WTC11 (cell line): Measurements from ENCODE around the gene STRAP. TPM values are rescaled to one million over a fixed set of nuclear protein-coding genes. Genes with fewer than 3 reads are reported as not detected.

Experiments used
- ATAC-seq: fragments of 200-7000 bp; cut with Tn5 transposase; 2 replicates; pipeline ENCODE4 v1.10.0; 2021; ENCODE audit warnings: mild to moderate bottlenecking, moderate library complexity
- CTCF ChIA-PET: fragments of 300-600 bp; sonication (Branson Sonifier 250); formaldehyde crosslinking; loops from one replicate; lab custom pipeline; 2021; ENCODE audit warnings: antibody characterized with exemption; lab: Charles Lee
- POLR2A ChIA-PET: fragments of 350-600 bp; sonication (Branson Sonifier 250); formaldehyde crosslinking; loops from one replicate; lab custom pipeline; 2021; ENCODE audit warnings: antibody characterized with exemption; lab: Charles Lee
- DNase-seq: peaks from one replicate; pipeline ENCODE4 v3.0.0; 2021; ENCODE audit warnings: low spot score
- H3K27ac Mint-ChIP-seq: 2 replicates; pipeline ENCODE4 v1.8.0; 2021; ENCODE audit warnings: mixed read lengths
- H3K27me3 Mint-ChIP-seq: 2 replicates; pipeline ENCODE4 v1.8.0; 2021; ENCODE audit warnings: low read depth, mild to moderate bottlenecking, moderate library complexity, mixed read lengths
- H3K36me3 Mint-ChIP-seq: 2 replicates; pipeline ENCODE4 v1.8.0; 2021; ENCODE audit warnings: mixed read lengths
- H3K4me1 Mint-ChIP-seq: 2 replicates; pipeline ENCODE4 v1.8.0; 2022; ENCODE audit warnings: mixed read lengths
- H3K4me3 Mint-ChIP-seq: 2 replicates; pipeline ENCODE4 v1.8.0; 2021; ENCODE audit warnings: mild to moderate bottlenecking, moderate library complexity, mixed read lengths
- H3K9me3 Mint-ChIP-seq: 2 replicates; pipeline ENCODE4 v1.8.0; 2021; ENCODE audit warnings: mixed read lengths
- CREM ChIP-seq: sonication (generic); formaldehyde crosslinking; IDR thresholded peaks from 2 replicates; pipeline ENCODE4 v1.8.1; 2022; ENCODE audit warnings: mild to moderate bottlenecking, missing genetic modification reagents, moderate library complexity
- ETV6 ChIP-seq: sonication (generic); formaldehyde crosslinking; IDR thresholded peaks from 2 replicates; pipeline ENCODE4 v1.8.1; 2022; ENCODE audit warnings: mild to moderate bottlenecking, missing genetic modification reagents
- GTF2I ChIP-seq: fragments of 250-450 bp; sonication (Bioruptor Pico); conservative IDR thresholded peaks from 2 replicates; pipeline ENCODE4 v1.4.0; 2021; ENCODE audit warnings: mild to moderate bottlenecking
- HMGA2 ChIP-seq: fragments of 250-450 bp; sonication (Bioruptor Pico); IDR thresholded peaks from 2 replicates; pipeline ENCODE4 v1.4.0; 2021; ENCODE audit warnings: mild to moderate bottlenecking, moderate library complexity
- JUN ChIP-seq: sonication (generic); formaldehyde crosslinking; IDR thresholded peaks from 2 replicates; pipeline ENCODE4 v1.8.0; 2023; ENCODE audit warnings: mild to moderate bottlenecking, missing genetic modification reagents
- MYBL2 ChIP-seq: sonication (generic); formaldehyde crosslinking; IDR thresholded peaks from 2 replicates; pipeline ENCODE4 v1.8.1; 2023; ENCODE audit warnings: mild to moderate bottlenecking, moderate library complexity, missing genetic modification reagents
- NFATC4 ChIP-seq: fragments of 250-450 bp; sonication (Bioruptor Pico); IDR thresholded peaks from 2 replicates; pipeline ENCODE4 v1.9.0; 2021; ENCODE audit warnings: mild to moderate bottlenecking
- NR1H2 ChIP-seq: sonication (generic); formaldehyde crosslinking; IDR thresholded peaks from 2 replicates; pipeline ENCODE4 v1.9.0; 2021; ENCODE audit warnings: mild to moderate bottlenecking, moderate library complexity, missing genetic modification reagents
- OVOL2 ChIP-seq: fragments of 250-450 bp; sonication (Bioruptor Pico); IDR thresholded peaks from 2 replicates; pipeline ENCODE4 v1.9.0; 2021; ENCODE audit warnings: mild to moderate bottlenecking, borderline replicate concordance
- SP1 ChIP-seq: sonication (generic); formaldehyde crosslinking; conservative IDR thresholded peaks from 2 replicates; pipeline ENCODE4 v1.8.1; 2022; ENCODE audit warnings: missing genetic modification reagents
- TEAD1 ChIP-seq: sonication (generic); formaldehyde crosslinking; IDR thresholded peaks from 2 replicates; pipeline ENCODE4 v1.8.0; 2022; ENCODE audit warnings: mild to moderate bottlenecking, missing genetic modification reagents
- ZBTB21 ChIP-seq: sonication (generic); formaldehyde crosslinking; IDR thresholded peaks from 2 replicates; pipeline ENCODE4 v1.8.1; 2023; ENCODE audit warnings: mild to moderate bottlenecking, missing genetic modification reagents, borderline replicate concordance
- ZNF121 ChIP-seq: sonication (generic); formaldehyde crosslinking; IDR thresholded peaks from 2 replicates; pipeline ENCODE4 v1.8.0; 2023; ENCODE audit warnings: missing genetic modification reagents
- ZNF396 ChIP-seq: fragments of 250-450 bp; sonication (Bioruptor Pico); IDR thresholded peaks from 2 replicates; pipeline ENCODE4 v1.8.0; 2021; ENCODE audit warnings: mild to moderate bottlenecking, moderate library complexity, borderline replicate concordance
- ZNF423 ChIP-seq: fragments of 250-450 bp; sonication (Bioruptor Pico); IDR thresholded peaks from 2 replicates; pipeline ENCODE4 v2.1.2; 2022; ENCODE audit warnings: mild to moderate bottlenecking, moderate library complexity
- total RNA-seq: library from RNA; stranded (reverse); gene quantifications from 3 replicates; pipeline ENCODE4 v1.2.3, GENCODE V29; 2021
- TF ChIP-seq, protein P1 (sequence below): fragments of 250-450 bp; sonication (Bioruptor Pico); IDR thresholded peaks from 2 replicates; pipeline ENCODE4 v1.8.0; 2021; ENCODE audit warnings: mild to moderate bottlenecking
- TF ChIP-seq, protein P2 (sequence below): sonication (generic); formaldehyde crosslinking; IDR thresholded peaks from 2 replicates; pipeline ENCODE4 v1.8.0; 2023; ENCODE audit warnings: missing genetic modification reagents, mild to moderate bottlenecking, borderline replicate concordance
- TF ChIP-seq, protein P3 (sequence below): sonication (generic); formaldehyde crosslinking; IDR thresholded peaks from 2 replicates; pipeline ENCODE4 v1.8.1; 2022; ENCODE audit warnings: mild to moderate bottlenecking, moderate library complexity, missing genetic modification reagents
- TF ChIP-seq, protein P4 (sequence below): sonication (generic); formaldehyde crosslinking; IDR thresholded peaks from 2 replicates; pipeline ENCODE4 v1.8.0; 2023; ENCODE audit warnings: missing genetic modification reagents
- TF ChIP-seq, protein P5 (sequence below): sonication (generic); formaldehyde crosslinking; IDR thresholded peaks from 2 replicates; pipeline ENCODE4 v1.8.1; 2023; ENCODE audit warnings: mild to moderate bottlenecking, missing genetic modification reagents, borderline replicate concordance
- TF ChIP-seq, protein P6 (sequence below): fragments of 200-600 bp; IDR thresholded peaks from 2 replicates; pipeline ENCODE4 v1.8.0; 2022; ENCODE audit warnings: antibody characterized with exemption

Gene STRAP
- total RNA-seq, 1 experiment from 2014 or later: 221 TPM

DNA sequence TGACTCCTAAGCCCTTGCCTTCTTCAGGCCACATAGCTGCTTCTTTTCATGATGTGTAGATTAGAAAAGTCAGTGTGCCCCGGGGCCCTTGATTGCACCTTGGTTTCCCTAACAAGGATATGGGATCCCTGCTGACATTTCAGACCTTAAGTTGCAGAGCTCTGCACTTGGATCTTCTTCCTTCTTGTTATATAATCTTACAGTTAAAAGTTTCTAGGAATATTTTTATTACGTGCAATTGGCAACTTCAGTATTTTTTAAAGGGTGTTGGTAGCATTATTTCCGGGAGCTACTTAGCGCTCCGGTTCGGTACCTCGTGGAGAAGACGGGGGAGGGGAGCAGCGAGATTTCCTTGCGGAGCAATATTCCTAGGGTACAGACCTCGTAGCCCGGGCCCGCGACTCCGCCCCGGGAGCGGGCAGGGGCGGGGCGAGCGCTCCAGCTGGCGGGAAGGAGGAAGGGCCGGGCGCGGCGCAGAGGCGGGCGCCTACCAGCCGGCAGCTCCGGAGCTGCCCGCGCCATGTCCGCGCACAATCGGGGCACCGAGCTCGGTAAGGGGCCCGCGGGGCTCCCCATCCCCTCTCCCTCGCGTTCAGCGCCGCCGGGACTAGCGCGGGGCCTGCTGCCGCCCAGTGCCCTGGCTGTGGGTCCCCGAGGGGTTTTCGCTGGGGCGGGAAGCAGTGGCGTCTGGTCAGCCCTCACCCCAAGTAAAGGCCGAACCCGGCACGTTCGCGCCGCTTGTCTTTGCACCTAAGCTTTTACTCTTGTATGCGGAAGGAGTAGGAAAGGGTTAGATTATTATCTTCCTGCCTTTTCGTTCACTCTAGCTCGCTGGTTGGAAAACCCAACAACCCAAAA, 28.9 kb downstream of the STRAP start, which contains the start of gene DERA:
Gene DERA, plus strand, starts transcription at position 469 of the 858 bp plus-strand sequence. Its CDS starts 52 bp downstream, at position 521.
- Mint-ChIP-seq H3K4me3 (peak within 1 kb of the TSS; percentile 82), H3K36me3 (no peaks in the 10 kb centered on the region), H3K27ac (peak within 1 kb of the TSS; percentile 88; the same call in 1 of the 2 replicates), H3K9me3 (no peaks in the 10 kb centered on the region), H3K4me1 (peaks cover 25% of the 10 kb centered on the region), H3K27me3 (peaks cover 7% of the 10 kb centered on the region; the same call in 1 of the 2 replicates)
- peak; percentile 81 for DNase-seq
- ChIA-PET CTCF (interaction anchor here (0.7 to 2.4 kb wide), 8 partner anchors 10 to 379 kb away, joined by 3 to 19 read pairs (median 5); no protein-coding TSS in a partner anchor), POLR2A (interaction anchor here (0.7 to 1.2 kb wide), 4 partner anchors 18 to 122 kb away, joined by 3 to 5 read pairs (median 4); partner anchors contain the start of gene EPS8)
- ATAC-seq: peak; percentile 98
- TF ChIP-seq, protein P1, sequence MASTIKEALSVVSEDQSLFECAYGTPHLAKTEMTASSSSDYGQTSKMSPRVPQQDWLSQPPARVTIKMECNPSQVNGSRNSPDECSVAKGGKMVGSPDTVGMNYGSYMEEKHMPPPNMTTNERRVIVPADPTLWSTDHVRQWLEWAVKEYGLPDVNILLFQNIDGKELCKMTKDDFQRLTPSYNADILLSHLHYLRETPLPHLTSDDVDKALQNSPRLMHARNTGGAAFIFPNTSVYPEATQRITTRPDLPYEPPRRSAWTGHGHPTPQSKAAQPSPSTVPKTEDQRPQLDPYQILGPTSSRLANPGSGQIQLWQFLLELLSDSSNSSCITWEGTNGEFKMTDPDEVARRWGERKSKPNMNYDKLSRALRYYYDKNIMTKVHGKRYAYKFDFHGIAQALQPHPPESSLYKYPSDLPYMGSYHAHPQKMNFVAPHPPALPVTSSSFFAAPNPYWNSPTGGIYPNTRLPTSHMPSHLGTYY (CRISPR knock-in tag): 0 out of 2 replicates have a peak, but pooled peaks have one; percentile 11
- TF ChIP-seq ZNF121 (no peak), HMGA2 (no peak), TEAD1 (CRISPR knock-in tag) (peak; percentile 50; the same call in 1 of the 2 replicates), JUN (CRISPR knock-in tag) (0 out of 2 replicates have a peak, but pooled peaks have one; percentile 30), ZNF396 (no peak), MYBL2 (no peak), ZBTB21 (CRISPR knock-in tag) (no peak; the same call in 1 of the 2 replicates), ZNF423 (CRISPR knock-in tag) (no peak), GTF2I (no peak), OVOL2 (CRISPR knock-in tag) (no peak), SP1 (peak; percentile 56; the same call in 1 of the 2 replicates), CREM (CRISPR knock-in tag) (no peak), NR1H2 (CRISPR knock-in tag) (no peak), ETV6 (peak; percentile 78; the same call in 1 of the 2 replicates), NFATC4 (CRISPR knock-in tag) (no peak)
- TF ChIP-seq, protein P2, sequence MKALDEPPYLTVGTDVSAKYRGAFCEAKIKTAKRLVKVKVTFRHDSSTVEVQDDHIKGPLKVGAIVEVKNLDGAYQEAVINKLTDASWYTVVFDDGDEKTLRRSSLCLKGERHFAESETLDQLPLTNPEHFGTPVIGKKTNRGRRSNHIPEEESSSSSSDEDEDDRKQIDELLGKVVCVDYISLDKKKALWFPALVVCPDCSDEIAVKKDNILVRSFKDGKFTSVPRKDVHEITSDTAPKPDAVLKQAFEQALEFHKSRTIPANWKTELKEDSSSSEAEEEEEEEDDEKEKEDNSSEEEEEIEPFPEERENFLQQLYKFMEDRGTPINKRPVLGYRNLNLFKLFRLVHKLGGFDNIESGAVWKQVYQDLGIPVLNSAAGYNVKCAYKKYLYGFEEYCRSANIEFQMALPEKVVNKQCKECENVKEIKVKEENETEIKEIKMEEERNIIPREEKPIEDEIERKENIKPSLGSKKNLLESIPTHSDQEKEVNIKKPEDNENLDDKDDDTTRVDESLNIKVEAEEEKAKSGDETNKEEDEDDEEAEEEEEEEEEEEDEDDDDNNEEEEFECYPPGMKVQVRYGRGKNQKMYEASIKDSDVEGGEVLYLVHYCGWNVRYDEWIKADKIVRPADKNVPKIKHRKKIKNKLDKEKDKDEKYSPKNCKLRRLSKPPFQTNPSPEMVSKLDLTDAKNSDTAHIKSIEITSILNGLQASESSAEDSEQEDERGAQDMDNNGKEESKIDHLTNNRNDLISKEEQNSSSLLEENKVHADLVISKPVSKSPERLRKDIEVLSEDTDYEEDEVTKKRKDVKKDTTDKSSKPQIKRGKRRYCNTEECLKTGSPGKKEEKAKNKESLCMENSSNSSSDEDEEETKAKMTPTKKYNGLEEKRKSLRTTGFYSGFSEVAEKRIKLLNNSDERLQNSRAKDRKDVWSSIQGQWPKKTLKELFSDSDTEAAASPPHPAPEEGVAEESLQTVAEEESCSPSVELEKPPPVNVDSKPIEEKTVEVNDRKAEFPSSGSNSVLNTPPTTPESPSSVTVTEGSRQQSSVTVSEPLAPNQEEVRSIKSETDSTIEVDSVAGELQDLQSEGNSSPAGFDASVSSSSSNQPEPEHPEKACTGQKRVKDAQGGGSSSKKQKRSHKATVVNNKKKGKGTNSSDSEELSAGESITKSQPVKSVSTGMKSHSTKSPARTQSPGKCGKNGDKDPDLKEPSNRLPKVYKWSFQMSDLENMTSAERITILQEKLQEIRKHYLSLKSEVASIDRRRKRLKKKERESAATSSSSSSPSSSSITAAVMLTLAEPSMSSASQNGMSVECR (CRISPR knock-in tag): no peak
- TF ChIP-seq, protein P3, sequence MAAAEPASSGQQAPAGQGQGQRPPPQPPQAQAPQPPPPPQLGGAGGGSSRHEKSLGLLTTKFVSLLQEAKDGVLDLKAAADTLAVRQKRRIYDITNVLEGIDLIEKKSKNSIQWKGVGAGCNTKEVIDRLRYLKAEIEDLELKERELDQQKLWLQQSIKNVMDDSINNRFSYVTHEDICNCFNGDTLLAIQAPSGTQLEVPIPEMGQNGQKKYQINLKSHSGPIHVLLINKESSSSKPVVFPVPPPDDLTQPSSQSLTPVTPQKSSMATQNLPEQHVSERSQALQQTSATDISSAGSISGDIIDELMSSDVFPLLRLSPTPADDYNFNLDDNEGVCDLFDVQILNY (CRISPR knock-in tag): peak; percentile 83; the same call in 1 of the 2 replicates
- TF ChIP-seq, protein P4, sequence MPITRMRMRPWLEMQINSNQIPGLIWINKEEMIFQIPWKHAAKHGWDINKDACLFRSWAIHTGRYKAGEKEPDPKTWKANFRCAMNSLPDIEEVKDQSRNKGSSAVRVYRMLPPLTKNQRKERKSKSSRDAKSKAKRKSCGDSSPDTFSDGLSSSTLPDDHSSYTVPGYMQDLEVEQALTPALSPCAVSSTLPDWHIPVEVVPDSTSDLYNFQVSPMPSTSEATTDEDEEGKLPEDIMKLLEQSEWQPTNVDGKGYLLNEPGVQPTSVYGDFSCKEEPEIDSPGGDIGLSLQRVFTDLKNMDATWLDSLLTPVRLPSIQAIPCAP: no peak
- TF ChIP-seq, protein P5, sequence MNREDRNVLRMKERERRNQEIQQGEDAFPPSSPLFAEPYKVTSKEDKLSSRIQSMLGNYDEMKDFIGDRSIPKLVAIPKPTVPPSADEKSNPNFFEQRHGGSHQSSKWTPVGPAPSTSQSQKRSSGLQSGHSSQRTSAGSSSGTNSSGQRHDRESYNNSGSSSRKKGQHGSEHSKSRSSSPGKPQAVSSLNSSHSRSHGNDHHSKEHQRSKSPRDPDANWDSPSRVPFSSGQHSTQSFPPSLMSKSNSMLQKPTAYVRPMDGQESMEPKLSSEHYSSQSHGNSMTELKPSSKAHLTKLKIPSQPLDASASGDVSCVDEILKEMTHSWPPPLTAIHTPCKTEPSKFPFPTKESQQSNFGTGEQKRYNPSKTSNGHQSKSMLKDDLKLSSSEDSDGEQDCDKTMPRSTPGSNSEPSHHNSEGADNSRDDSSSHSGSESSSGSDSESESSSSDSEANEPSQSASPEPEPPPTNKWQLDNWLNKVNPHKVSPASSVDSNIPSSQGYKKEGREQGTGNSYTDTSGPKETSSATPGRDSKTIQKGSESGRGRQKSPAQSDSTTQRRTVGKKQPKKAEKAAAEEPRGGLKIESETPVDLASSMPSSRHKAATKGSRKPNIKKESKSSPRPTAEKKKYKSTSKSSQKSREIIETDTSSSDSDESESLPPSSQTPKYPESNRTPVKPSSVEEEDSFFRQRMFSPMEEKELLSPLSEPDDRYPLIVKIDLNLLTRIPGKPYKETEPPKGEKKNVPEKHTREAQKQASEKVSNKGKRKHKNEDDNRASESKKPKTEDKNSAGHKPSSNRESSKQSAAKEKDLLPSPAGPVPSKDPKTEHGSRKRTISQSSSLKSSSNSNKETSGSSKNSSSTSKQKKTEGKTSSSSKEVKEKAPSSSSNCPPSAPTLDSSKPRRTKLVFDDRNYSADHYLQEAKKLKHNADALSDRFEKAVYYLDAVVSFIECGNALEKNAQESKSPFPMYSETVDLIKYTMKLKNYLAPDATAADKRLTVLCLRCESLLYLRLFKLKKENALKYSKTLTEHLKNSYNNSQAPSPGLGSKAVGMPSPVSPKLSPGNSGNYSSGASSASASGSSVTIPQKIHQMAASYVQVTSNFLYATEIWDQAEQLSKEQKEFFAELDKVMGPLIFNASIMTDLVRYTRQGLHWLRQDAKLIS: no peak
- TF ChIP-seq, protein P6, sequence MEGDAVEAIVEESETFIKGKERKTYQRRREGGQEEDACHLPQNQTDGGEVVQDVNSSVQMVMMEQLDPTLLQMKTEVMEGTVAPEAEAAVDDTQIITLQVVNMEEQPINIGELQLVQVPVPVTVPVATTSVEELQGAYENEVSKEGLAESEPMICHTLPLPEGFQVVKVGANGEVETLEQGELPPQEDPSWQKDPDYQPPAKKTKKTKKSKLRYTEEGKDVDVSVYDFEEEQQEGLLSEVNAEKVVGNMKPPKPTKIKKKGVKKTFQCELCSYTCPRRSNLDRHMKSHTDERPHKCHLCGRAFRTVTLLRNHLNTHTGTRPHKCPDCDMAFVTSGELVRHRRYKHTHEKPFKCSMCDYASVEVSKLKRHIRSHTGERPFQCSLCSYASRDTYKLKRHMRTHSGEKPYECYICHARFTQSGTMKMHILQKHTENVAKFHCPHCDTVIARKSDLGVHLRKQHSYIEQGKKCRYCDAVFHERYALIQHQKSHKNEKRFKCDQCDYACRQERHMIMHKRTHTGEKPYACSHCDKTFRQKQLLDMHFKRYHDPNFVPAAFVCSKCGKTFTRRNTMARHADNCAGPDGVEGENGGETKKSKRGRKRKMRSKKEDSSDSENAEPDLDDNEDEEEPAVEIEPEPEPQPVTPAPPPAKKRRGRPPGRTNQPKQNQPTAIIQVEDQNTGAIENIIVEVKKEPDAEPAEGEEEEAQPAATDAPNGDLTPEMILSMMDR: no peak
